HG03196 (cell line): ENCODE data around the gene KCNK3.

Experiments
- ATAC-seq: cut with Tn5 transposase; IDR thresholded peaks from one replicate; pipeline ENCODE4 v1.9.1; 2021; ENCODE audit not compliant: unreplicated experiment

The KCNK3 gene

GRCh38 chr2:26711457-26712161 is 19.1 kb downstream of the KCNK3 start:
- ATAC-seq = no peak

GRCh38 chr2:26712486-26713465 is 20.3 kb downstream of the KCNK3 start:
- no peak for ATAC-seq

- no peak for ATAC-seq
These were observed 23.2 kb downstream of the KCNK3 start for GRCh38 chr2:26715528-26716270.

GRCh38 chr2:26716340-26716739 is 23.8 kb downstream of the KCNK3 start:
- ATAC-seq = no peak

GRCh38 chr2:26716769-26717168 is 24.2 kb downstream of the KCNK3 start:
- no peak for ATAC-seq

GRCh38 chr2:26717362-26717761 is 24.8 kb downstream of the KCNK3 start:
- ATAC-seq = no peak

- ATAC-seq = no peak
These were observed 26.6 kb downstream of the KCNK3 start for GRCh38 chr2:26718949-26719686.

GRCh38 chr2:26720322-26721114 is 28.0 kb downstream of the KCNK3 start:
- no peak for ATAC-seq

GRCh38 chr2:26721115-26722032 is 28.9 kb downstream of the KCNK3 start:
- no peak for ATAC-seq

- ATAC-seq = no peak
These were observed 29.8 kb downstream of the KCNK3 start for GRCh38 chr2:26722328-26722727.

GRCh38 chr2:26722911-26723310 is 30.4 kb downstream of the KCNK3 start:
- ATAC-seq = no peak

GRCh38 chr2:26723475-26723874 is 31.0 kb downstream of the KCNK3 start:
- no peak for ATAC-seq

GRCh38 chr2:26723991-26724750 is 31.6 kb downstream of the KCNK3 start:
- no peak for ATAC-seq

- ATAC-seq = no peak
These were observed 32.4 kb downstream of the KCNK3 start for GRCh38 chr2:26724784-26725520.

GRCh38 chr2:26725521-26725820 is 32.9 kb downstream of the KCNK3 start:
- no peak for ATAC-seq

- ATAC-seq = no peak
These were observed 33.7 kb downstream of the KCNK3 start for GRCh38 chr2:26726228-26726627.
